GM12878 (cell line): ENCODE data around the gene SCN11A. TPM values are rescaled to one million over a fixed set of nuclear protein-coding genes. Genes with fewer than 3 reads are reported as not detected.
"Not testable (repeated sequence)": the region's sequence is repeated elsewhere in the genome, so short reads cannot be mapped to it uniquely, and the experiment has no call there.

Experiments
- ATAC-seq: fragments of 200-7000 bp; cut with Tn5 transposase; 3 replicates; pipeline ENCODE4 v1.9.1; 2020; ENCODE audit warnings: mild to moderate bottlenecking, moderate library complexity
- BruUV-seq: library from RNA; stranded (reverse); fragments of 400-500 nt; replicated peaks from 2 replicates; lab custom pipeline; 2021; lab: Mats Ljungman, UMichigan
- CTCF ChIA-PET: fragments of 300-600 bp; sonication (Branson Sonifier 250); formaldehyde crosslinking; extraction: SDS; loops from one replicate; lab custom pipeline; 2021; ENCODE audit warnings: inconsistent platforms; lab: Yijun Ruan, JAX
- POLR2A ChIA-PET: fragments of 350-600 bp; formaldehyde crosslinking; extraction: SDS; loops from one replicate; lab custom pipeline; 2021; ENCODE audit warnings: inconsistent platforms; lab: Charles Lee
- RAD21 ChIA-PET: fragments of 300-600 bp; sonication (Branson Sonifier 250); formaldehyde crosslinking; loops from one replicate; lab custom pipeline; 2023; ENCODE audit warnings: antibody characterized with exemption; ENCODE audit not compliant: unreplicated experiment; lab: Charles Lee
- SMC1A ChIA-PET: fragments of 300-600 bp; sonication (Branson Sonifier 250); formaldehyde crosslinking; loops from one replicate; lab custom pipeline; 2023; ENCODE audit not compliant: unreplicated experiment, uncharacterized antibody; lab: Charles Lee
- DNase-seq: peaks from one replicate; pipeline ENCODE4 v3.0.0-alpha.2; 2011; ENCODE audit warnings: low read depth, low spot score
- FAIRE-seq: peaks from 3 replicates; lab custom pipeline; 2011; peaks lifted over from hg19 to GRCh38; lab: Jason Lieb, UNC
- H2AFZ ChIP-seq: 2 replicates; pipeline ENCODE4 v1.6.0; 2011; ENCODE audit warnings: low read depth, low read length, control low read depth; ENCODE audit not compliant: control insufficient read depth
- H3K27ac ChIP-seq: 2 replicates; pipeline ENCODE4 v1.5.1; 2011; ENCODE audit warnings: control low read depth; ENCODE audit not compliant: control insufficient read depth, insufficient read depth
- H3K27me3 ChIP-seq, 2 experiments: replicated peaks in 1 of 2; 2 replicates each; pipeline versions ENCODE4 v1.6.0 to v1.6.1; 2011; ENCODE audit warnings: low read length in 1 of 2; ENCODE audit not compliant: control insufficient read depth in 2 of 2, insufficient read depth in 2 of 2
- H3K36me3 ChIP-seq, 2 experiments: 2 replicates each; pipeline ENCODE4 v1.5.1; 2011; ENCODE audit warnings: low read length in 1 of 2; ENCODE audit not compliant: control insufficient read depth in 2 of 2, insufficient read depth in 2 of 2
- H3K4me1 ChIP-seq: 2 replicates; pipeline ENCODE4 v1.6.1; 2011; ENCODE audit warnings: mild to moderate bottlenecking, low read length, moderate library complexity, mixed read lengths; ENCODE audit not compliant: control insufficient read depth, insufficient read depth
- H3K4me2 ChIP-seq: 2 replicates; pipeline ENCODE4 v1.6.0; 2011; ENCODE audit warnings: control low read depth; ENCODE audit not compliant: control insufficient read depth, insufficient read depth
- H3K4me3 ChIP-seq: fragments of 200-600 bp; sonication (generic); 2 replicates; pipeline ENCODE4 v1.5.1; 2016
- H3K79me2 ChIP-seq: 2 replicates; pipeline ENCODE4 v1.6.0; 2011; ENCODE audit warnings: low read length; ENCODE audit not compliant: control insufficient read depth, insufficient read depth
- H3K9ac ChIP-seq: 2 replicates; pipeline ENCODE4 v1.8.0; 2011; ENCODE audit warnings: low read length, control low read depth, mixed read lengths; ENCODE audit not compliant: control insufficient read depth, insufficient read depth
- H3K9me3 ChIP-seq: replicated peaks from 3 replicates; pipeline ENCODE4 v1.5.1; 2011; ENCODE audit warnings: mild to moderate bottlenecking, low read length; ENCODE audit not compliant: control insufficient read depth, insufficient read depth
- H4K20me1 ChIP-seq: 2 replicates; pipeline ENCODE4 v1.6.0; 2011; ENCODE audit not compliant: control insufficient read depth, insufficient read depth
- CBX5 ChIP-seq: sonication (generic); IDR thresholded peaks from 2 replicates; pipeline ENCODE4 v1.6.1; 2016; ENCODE audit warnings: low read depth, moderate library complexity, mild to moderate bottlenecking, inconsistent platforms
- IRF5 ChIP-seq: fragments of 450-650 bp; IDR thresholded peaks from 2 replicates; pipeline ENCODE4 v1.6.1; 2017; ENCODE audit warnings: borderline replicate concordance
- MTA3 ChIP-seq: IDR thresholded peaks from 2 replicates; pipeline ENCODE4 v1.6.1; 2012; ENCODE audit warnings: low read length, inconsistent platforms, borderline replicate concordance
- NFIC ChIP-seq: IDR thresholded peaks from 2 replicates; pipeline ENCODE4 v1.6.1; 2012; ENCODE audit warnings: low read depth, mild to moderate bottlenecking, inconsistent platforms, low read length, moderate library complexity
- PML ChIP-seq: IDR thresholded peaks from 2 replicates; pipeline ENCODE4 v1.6.1; 2012; ENCODE audit warnings: low read length, inconsistent platforms
- POLR2AphosphoS2 ChIP-seq: IDR thresholded peaks from 2 replicates; pipeline ENCODE4 v1.6.1; 2011; ENCODE audit warnings: low read depth, mild to moderate bottlenecking, low read length, improper control_type of control experiment, moderate library complexity
- SKIL ChIP-seq: fragments of 450-650 bp; IDR thresholded peaks from 2 replicates; pipeline ENCODE4 v1.6.1; 2017; ENCODE audit warnings: mild to moderate bottlenecking, low read depth, inconsistent platforms; ENCODE audit not compliant: poor library complexity, severe bottlenecking
- SP1 ChIP-seq: IDR thresholded peaks from one replicate; pipeline ENCODE4 v1.6.1; 2011; ENCODE audit warnings: low read depth, low read length
- ZNF217 ChIP-seq: fragments of 450-650 bp; IDR thresholded peaks from 2 replicates; pipeline ENCODE4 v1.6.1; 2017; ENCODE audit warnings: antibody characterized with exemption, mild to moderate bottlenecking
- WGBS: methylation state at CpG from one replicate; pipeline ENCODE4 v1.1.6; 2016; ENCODE audit warnings: low lambda C conversion rate; ENCODE audit not compliant: insufficient replicate concordance, insufficient coverage; ENCODE audit errors: missing lambda C conversion rate; 5-methylcytosine and 5-hydroxymethylcytosine counted together
- in situ Hi-C: fragments of 300-500 bp; cut with MboI; formaldehyde crosslinking; loops from 9 replicates; pipeline ENCODE4 v1.14.3; 2018; ENCODE audit warnings: mixed read lengths
- intact Hi-C: fragments of 100-400 bp; cut with micrococcal nuclease; formaldehyde crosslinking; loops from one replicate; pipeline ENCODE4 v1.14.2; 2022; ENCODE audit not compliant: unreplicated experiment
- polyA plus RNA-seq, 11 experiments: library from polyadenylated mRNA; depleted of rRNA in 4 of 11; unstranded in 6 of 11; stranded (reverse) in 5 of 11; fragments of >200 nt; fragmentation: Nextera tagmentation in 4 of 11; fragmentation: Illumina TruSeq in 1 of 11; extraction: Ambion mirVana in 4 of 11; extraction: Trizol in 1 of 11; gene quantifications; 1 replicate in 1 of 11; 2 replicates in 10 of 11; pipeline versions ENCODE4 v1.2.1 to v1.2.3, GENCODE V29; 2011 to 2016; ENCODE audit warnings: inconsistent platforms in 2 of 11, missing spikeins in 2 of 11, low read depth in 1 of 11
- total RNA-seq, 4 experiments: library from RNA; depleted of rRNA in 3 of 4; stranded (reverse); fragments of >200 nt in 3 of 4; fragmentation: Illumina TruSeq in 1 of 4; extraction: Trizol in 1 of 4; gene quantifications; 2 replicates each; pipeline versions ENCODE4 v1.2.1 to v1.2.3, GENCODE V29; 2013 to 2021

SCN11A gene
- total and polyA plus RNA-seq, 10 of the 15 experiments (the other 5 are each of a cell fraction or from before 2014, with no cell fraction given) = under 0.01 to 0.14 (median 0.03) TPM; not detected in 4

GRCh38 chr3:39062180-39062579 is 10.4 kb upstream of the SCN11A start:
- no peak overlapping the region for H3K27ac ChIP-seq
- SMC1A ChIA-PET = no interaction called here
- RAD21 ChIA-PET = no interaction called here
- DNase-seq (no peak), ATAC-seq (no peak), FAIRE-seq (no peak)
- no peak for TF ChIP-seq NFIC
- TF ChIP-seq CBX5 = no peak
- TF ChIP-seq ZNF217 = no peak
- no peak for TF ChIP-seq SP1
- no peak for TF ChIP-seq SKIL
- no peak for TF ChIP-seq PML
- no peak for TF ChIP-seq MTA3
- no peak for TF ChIP-seq POLR2AphosphoS2
- TF ChIP-seq IRF5 = no peak
- H4K20me1 ChIP-seq = no peaks in the 10 kb centered on the region
- H2AFZ ChIP-seq = no peak overlapping the region
- CTCF ChIA-PET = interaction anchor here (0.8 kb wide), 1 partner anchor 229 kb away, joined by 3 read pairs; no protein-coding TSS in a partner anchor
- BruUV-seq = no TSS peak
- H3K9ac ChIP-seq = no peak overlapping the region
- intact Hi-C loops (no loop called here), in situ Hi-C loops (no loop called here)
- H3K4me1 ChIP-seq = no peaks in the 10 kb centered on the region
- H3K9me3 ChIP-seq = no peaks in the 10 kb centered on the region
- H3K36me3 ChIP-seq = no peaks in the 10 kb centered on the region
- no peak overlapping the region for H3K4me3 ChIP-seq
- WGBS = 59% methylated on average over 1 of the region's 1 CpG
- POLR2A ChIA-PET = no interaction called here
- no peaks in the 10 kb centered on the region for H3K27me3 ChIP-seq
- no peaks in the 10 kb centered on the region; the same call in 1 of the 2 replicates for H3K79me2 ChIP-seq
- no peak overlapping the region for H3K4me2 ChIP-seq

- DNase-seq, intact Hi-C loops, H3K27ac ChIP-seq, H3K4me2 ChIP-seq, BruUV-seq, H3K9me3 ChIP-seq, H3K27me3 ChIP-seq, H3K36me3 ChIP-seq, ATAC-seq, H4K20me1 ChIP-seq, H3K79me2 ChIP-seq, H3K4me3 ChIP-seq, H3K9ac ChIP-seq, FAIRE-seq, RAD21 ChIA-PET, CTCF ChIA-PET, POLR2A ChIA-PET, SMC1A ChIA-PET, in situ Hi-C loops, H2AFZ ChIP-seq, H3K4me1 ChIP-seq: not testable (repeated sequence)
- 71% methylated on average over 2 of the region's 2 CpGs for WGBS
Observed at GRCh38 chr3:39061228-39061627, 9.5 kb upstream of the SCN11A start.
